Karpas-422 (cell line): ENCODE results near the gene TMEM266. TPM values are rescaled to one million over a fixed set of nuclear protein-coding genes. Genes with fewer than 3 reads are reported as not detected.

Experiments used
- DNase-seq: peaks from one replicate; pipeline ENCODE4 v3.0.0-alpha.2; 2015
- H2AFZ ChIP-seq: fragments of 200-600 bp; sonication (generic); 2 replicates; pipeline ENCODE4 v1.6.1; 2014; ENCODE audit warnings: antibody characterized with exemption, low read length, mixed read lengths
- H3K27ac ChIP-seq: fragments of 200-600 bp; sonication (generic); 2 replicates; pipeline ENCODE4 v1.5.1; 2014; ENCODE audit warnings: mild to moderate bottlenecking, low read length, moderate library complexity
- H3K27me3 ChIP-seq: fragments of 200-600 bp; sonication (generic); 2 replicates; pipeline ENCODE4 v1.6.1; 2014; ENCODE audit warnings: low read length, mixed read lengths
- H3K36me3 ChIP-seq: fragments of 200-600 bp; sonication (generic); 2 replicates; pipeline ENCODE4 v1.6.1; 2014; ENCODE audit warnings: low read length, mixed read lengths; ENCODE audit not compliant: insufficient read depth
- H3K4me1 ChIP-seq: fragments of 200-600 bp; sonication (generic); 2 replicates; pipeline ENCODE4 v1.6.1; 2014; ENCODE audit warnings: mild to moderate bottlenecking, low read length, mixed read lengths
- H3K4me2 ChIP-seq: fragments of 200-600 bp; sonication (generic); 2 replicates; pipeline ENCODE4 v1.6.1; 2014; ENCODE audit warnings: low read length, low read depth, mild to moderate bottlenecking; ENCODE audit not compliant: poor library complexity, severe bottlenecking
- H3K4me3 ChIP-seq: fragments of 200-600 bp; sonication (generic); 2 replicates; pipeline ENCODE4 v1.5.1; 2014; ENCODE audit warnings: mild to moderate bottlenecking, antibody characterized with exemption, low read length, mixed read lengths
- H3K79me2 ChIP-seq: fragments of 200-600 bp; sonication (generic); 2 replicates; pipeline ENCODE4 v1.6.1; 2014; ENCODE audit warnings: mild to moderate bottlenecking, low read length, mixed read lengths
- H3K9ac ChIP-seq: fragments of 200-600 bp; sonication (generic); 2 replicates; pipeline ENCODE4 v1.6.0; 2014; ENCODE audit warnings: low read length
- H3K9me2 ChIP-seq: fragments of 200-600 bp; sonication (generic), shearing (Covaris generic); replicated peaks from 2 replicates; pipeline ENCODE4 v1.6.0; 2014; ENCODE audit warnings: mild to moderate bottlenecking, low read length, moderate library complexity; ENCODE audit not compliant: insufficient read depth
- H3K9me3 ChIP-seq: fragments of 300-700, 200-600 bp; sonication (generic); 2 replicates; pipeline ENCODE4 v1.6.1; 2014; ENCODE audit warnings: low read length, mixed read lengths
- H4K20me1 ChIP-seq: fragments of 200-600 bp; sonication (generic); 2 replicates; pipeline ENCODE4 v1.6.1; 2014; ENCODE audit warnings: mild to moderate bottlenecking, antibody characterized with exemption, low read length, low read depth; ENCODE audit not compliant: insufficient read depth
- total RNA-seq: library from RNA; depleted of rRNA; stranded (reverse); fragments of >200 nt; shearing (Covaris generic); gene quantifications from 2 replicates; pipeline ENCODE4 v1.2.3, GENCODE V29; 2014; ENCODE audit warnings: low replicate concordance

The TMEM266 gene
- total RNA-seq, 1 experiment from 2014 or later: not detected

GRCh38 chr15:76073554-76073953 is 13.8 kb downstream of the TMEM266 start:
- no peak overlapping the region for H3K27ac ChIP-seq
- no peaks in the 10 kb centered on the region for H4K20me1 ChIP-seq
- DNase-seq: no peak
- H3K4me2 ChIP-seq: no peak overlapping the region
- H3K4me3 ChIP-seq: no peak overlapping the region
- no peaks in the 10 kb centered on the region for H3K4me1 ChIP-seq
- no peaks in the 10 kb centered on the region for H3K9me3 ChIP-seq
- H2AFZ ChIP-seq: no peak overlapping the region
- no peak overlapping the region for H3K9ac ChIP-seq
- no peaks in the 10 kb centered on the region for H3K79me2 ChIP-seq
- H3K9me2 ChIP-seq: no peaks in the 10 kb centered on the region
- no peaks in the 10 kb centered on the region for H3K27me3 ChIP-seq
- no peaks in the 10 kb centered on the region for H3K36me3 ChIP-seq

- DNase-seq: no peak
- Histone ChIP-seq H3K9me2 (no peaks in the 10 kb centered on the region), H3K27ac (no peak overlapping the region), H4K20me1 (no peaks in the 10 kb centered on the region), H2AFZ (no peak overlapping the region), H3K4me1 (no peaks in the 10 kb centered on the region), H3K4me2 (no peak overlapping the region), H3K27me3 (no peaks in the 10 kb centered on the region), H3K9me3 (no peaks in the 10 kb centered on the region), H3K4me3 (no peak overlapping the region), H3K36me3 (no peaks in the 10 kb centered on the region), H3K79me2 (no peaks in the 10 kb centered on the region), H3K9ac (no peak overlapping the region)
Observed at GRCh38 chr15:76075046-76075445, 15.3 kb downstream of the TMEM266 start.

GRCh38 chr15:76078285-76078877 is 18.6 kb downstream of the TMEM266 start:
- no peak overlapping the region for H3K4me3 ChIP-seq
- no peaks in the 10 kb centered on the region for H3K9me2 ChIP-seq
- no peak overlapping the region for H3K9ac ChIP-seq
- no peak overlapping the region for H3K27ac ChIP-seq
- H3K27me3 ChIP-seq: no peaks in the 10 kb centered on the region
- H3K9me3 ChIP-seq: no peaks in the 10 kb centered on the region
- H4K20me1 ChIP-seq: no peaks in the 10 kb centered on the region
- no peak overlapping the region for H3K4me2 ChIP-seq
- no peaks in the 10 kb centered on the region for H3K36me3 ChIP-seq
- no peaks in the 10 kb centered on the region for H3K4me1 ChIP-seq
- H3K79me2 ChIP-seq: no peaks in the 10 kb centered on the region
- H2AFZ ChIP-seq: no peak overlapping the region
- DNase-seq: no peak

- DNase-seq: no peak
- H3K9me3 ChIP-seq: no peaks in the 10 kb centered on the region
- H4K20me1 ChIP-seq: no peaks in the 10 kb centered on the region
- H3K27me3 ChIP-seq: no peaks in the 10 kb centered on the region
- H3K27ac ChIP-seq: no peak overlapping the region
- no peak overlapping the region for H2AFZ ChIP-seq
- no peak overlapping the region for H3K9ac ChIP-seq
- no peaks in the 10 kb centered on the region for H3K36me3 ChIP-seq
- H3K79me2 ChIP-seq: no peaks in the 10 kb centered on the region
- H3K9me2 ChIP-seq: no peaks in the 10 kb centered on the region
- H3K4me3 ChIP-seq: no peak overlapping the region
- no peak overlapping the region for H3K4me2 ChIP-seq
- H3K4me1 ChIP-seq: no peaks in the 10 kb centered on the region
Observed at GRCh38 chr15:76084256-76084655, 24.5 kb downstream of the TMEM266 start.

GRCh38 chr15:76098685-76099084 is 38.9 kb downstream of the TMEM266 start:
- no peak overlapping the region for H2AFZ ChIP-seq

GRCh38 chr15:76099388-76099787 is 39.6 kb downstream of the TMEM266 start:
- no peaks in the 10 kb centered on the region for H3K79me2 ChIP-seq
- H2AFZ ChIP-seq: no peak overlapping the region
- H3K27ac ChIP-seq: no peak overlapping the region
- no peak overlapping the region for H3K4me3 ChIP-seq
- no peaks in the 10 kb centered on the region for H3K9me2 ChIP-seq
- no peaks in the 10 kb centered on the region for H4K20me1 ChIP-seq
- no peaks in the 10 kb centered on the region for H3K9me3 ChIP-seq
- no peaks in the 10 kb centered on the region for H3K4me1 ChIP-seq
- no peak overlapping the region for H3K9ac ChIP-seq
- no peaks in the 10 kb centered on the region for H3K36me3 ChIP-seq
- no peak overlapping the region for H3K4me2 ChIP-seq
- no peaks in the 10 kb centered on the region for H3K27me3 ChIP-seq
- DNase-seq: no peak

More at GRCh38 chr15:76098685-76099084, 38.9 kb downstream of the TMEM266 start:
- Histone ChIP-seq H3K4me1 (no peaks in the 10 kb centered on the region), H3K79me2 (no peaks in the 10 kb centered on the region), H3K36me3 (no peaks in the 10 kb centered on the region), H3K4me2 (no peak overlapping the region), H3K27me3 (no peaks in the 10 kb centered on the region), H3K9ac (no peak overlapping the region), H3K9me3 (no peaks in the 10 kb centered on the region), H3K4me3 (no peak overlapping the region), H4K20me1 (no peaks in the 10 kb centered on the region), H3K27ac (no peak overlapping the region), H3K9me2 (no peaks in the 10 kb centered on the region)
- DNase-seq: no peak

DNA sequence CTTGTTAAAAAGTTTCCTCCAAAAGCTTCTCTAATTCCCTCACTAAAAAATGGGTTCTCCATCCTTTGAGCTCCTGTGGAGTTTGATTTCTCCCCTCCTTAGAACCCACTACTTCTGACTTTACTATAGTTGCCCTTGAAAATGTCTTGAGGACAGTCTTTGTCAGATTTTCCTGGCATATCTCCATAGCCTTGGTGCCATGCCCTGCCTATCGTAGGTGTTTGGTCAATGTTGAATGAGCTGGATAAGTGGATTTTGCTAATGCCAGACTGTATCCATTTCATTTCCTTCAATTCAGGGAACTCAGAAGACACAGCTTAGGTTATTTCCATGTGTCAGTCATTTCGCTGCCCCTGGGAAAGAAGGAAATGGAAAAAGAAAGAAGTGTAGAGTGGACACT is 40.6 kb downstream of the TMEM266 start:
- DNase-seq: no peak
- Histone ChIP-seq H3K4me3 (no peak overlapping the region), H3K79me2 (no peaks in the 10 kb centered on the region), H3K4me2 (no peak overlapping the region), H3K27me3 (no peaks in the 10 kb centered on the region), H3K27ac (no peak overlapping the region), H3K4me1 (no peaks in the 10 kb centered on the region), H3K9ac (no peak overlapping the region), H4K20me1 (no peaks in the 10 kb centered on the region), H2AFZ (no peak overlapping the region), H3K9me2 (no peaks in the 10 kb centered on the region), H3K36me3 (no peaks in the 10 kb centered on the region), H3K9me3 (no peaks in the 10 kb centered on the region)

DNA sequence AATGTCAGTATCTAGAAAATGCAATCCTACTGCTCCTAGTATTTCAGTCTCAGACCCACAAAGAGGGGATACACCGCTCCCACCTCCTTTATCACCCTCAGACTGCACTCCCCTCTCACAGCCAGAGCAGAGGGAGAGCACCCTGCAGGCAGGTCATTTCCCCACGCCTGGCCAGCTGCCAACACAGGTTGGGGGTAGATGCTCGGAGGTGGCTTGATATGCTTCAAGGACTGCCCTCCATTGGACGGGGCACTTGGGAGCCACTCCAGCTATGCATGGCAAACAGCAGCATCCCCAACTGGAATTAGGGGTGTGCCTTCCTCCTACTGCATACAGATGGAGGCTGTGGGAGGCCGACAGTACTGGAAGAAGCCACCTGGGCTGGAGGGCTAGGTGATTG is 41.9 kb downstream of the TMEM266 start:
- H3K4me2 ChIP-seq: no peak overlapping the region
- no peaks in the 10 kb centered on the region for H3K4me1 ChIP-seq
- H3K9me3 ChIP-seq: no peaks in the 10 kb centered on the region
- H3K27me3 ChIP-seq: no peaks in the 10 kb centered on the region
- no peaks in the 10 kb centered on the region for H3K9me2 ChIP-seq
- H3K9ac ChIP-seq: no peak overlapping the region
- no peak overlapping the region for H2AFZ ChIP-seq
- H3K36me3 ChIP-seq: no peaks in the 10 kb centered on the region
- H4K20me1 ChIP-seq: no peaks in the 10 kb centered on the region
- H3K79me2 ChIP-seq: no peaks in the 10 kb centered on the region
- DNase-seq: no peak
- no peak overlapping the region for H3K27ac ChIP-seq
- no peak overlapping the region for H3K4me3 ChIP-seq

DNA sequence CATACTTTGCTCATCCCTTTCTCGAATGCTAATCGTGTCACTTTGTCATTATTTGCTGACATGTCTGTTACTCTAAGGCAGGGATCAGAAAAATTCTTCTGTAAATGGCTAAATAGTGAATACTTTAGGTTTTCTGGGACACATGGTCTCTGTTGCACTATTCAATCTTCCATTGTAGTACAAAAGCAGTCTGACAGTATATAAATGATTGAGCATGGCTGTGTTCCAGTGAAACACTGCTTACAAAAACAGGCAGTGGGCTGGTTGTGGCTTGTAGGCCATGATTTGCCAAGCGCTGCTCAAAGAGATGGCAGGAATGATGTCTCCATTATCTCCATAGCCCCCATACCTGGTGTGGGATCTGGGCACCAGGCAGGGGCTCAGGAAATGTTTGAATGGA is 45.6 kb downstream of the TMEM266 start:
- Histone ChIP-seq H3K27ac (no peak overlapping the region), H3K4me2 (no peak overlapping the region), H2AFZ (no peak overlapping the region), H3K79me2 (no peaks in the 10 kb centered on the region), H3K9me3 (no peaks in the 10 kb centered on the region), H3K27me3 (no peaks in the 10 kb centered on the region), H3K9ac (no peak overlapping the region), H3K4me3 (no peak overlapping the region), H4K20me1 (no peaks in the 10 kb centered on the region), H3K4me1 (no peaks in the 10 kb centered on the region), H3K36me3 (no peaks in the 10 kb centered on the region), H3K9me2 (no peaks in the 10 kb centered on the region)
- DNase-seq: no peak
